Mammary epithelial cell (primary cell): ENCODE results near the gene ATP2A1.

ENCODE experiments used
- CTCF ChIP-seq, 2 donors: IDR thresholded peaks in 1 of 2; conservative IDR thresholded peaks in 1 of 2; 2 replicates each; pipeline ENCODE4 v1.5.1; 2011 to 2012; ENCODE audit warnings: inconsistent platforms in 2 of 2, low read length in 2 of 2, mild to moderate bottlenecking in 2 of 2, control low read depth in 1 of 2, low read depth in 1 of 2; ENCODE audit not compliant: insufficient read depth in 1 of 2; ENCODE audit errors: extremely low read depth in 1 of 2
- EZH2 ChIP-seq: IDR thresholded peaks from 2 replicates; pipeline ENCODE4 v1.6.1; 2012; ENCODE audit warnings: low read length, inconsistent platforms, borderline replicate concordance

- no peak for TF ChIP-seq CTCF (conservative IDR thresholded peaks at IDR 0.05 in 1 of 2, IDR thresholded peaks at IDR 0.05 in 1 of 2; ENCODE audit: extremely low read depth in 1 of 2, insufficient read depth in 1 of 2, low read depth in 1 of 2, low read length in 2 of 2)
- no peak for TF ChIP-seq EZH2
Measured at GRCh38 chr16:28879841-28880588, 1.7 kb downstream of the ATP2A1 start.
